ENCODE results near the gene FOXP1.
A peak's percentile ranks its signal among the peaks of the same experiment; 100 is the strongest.

FOXP1 gene

DNA sequence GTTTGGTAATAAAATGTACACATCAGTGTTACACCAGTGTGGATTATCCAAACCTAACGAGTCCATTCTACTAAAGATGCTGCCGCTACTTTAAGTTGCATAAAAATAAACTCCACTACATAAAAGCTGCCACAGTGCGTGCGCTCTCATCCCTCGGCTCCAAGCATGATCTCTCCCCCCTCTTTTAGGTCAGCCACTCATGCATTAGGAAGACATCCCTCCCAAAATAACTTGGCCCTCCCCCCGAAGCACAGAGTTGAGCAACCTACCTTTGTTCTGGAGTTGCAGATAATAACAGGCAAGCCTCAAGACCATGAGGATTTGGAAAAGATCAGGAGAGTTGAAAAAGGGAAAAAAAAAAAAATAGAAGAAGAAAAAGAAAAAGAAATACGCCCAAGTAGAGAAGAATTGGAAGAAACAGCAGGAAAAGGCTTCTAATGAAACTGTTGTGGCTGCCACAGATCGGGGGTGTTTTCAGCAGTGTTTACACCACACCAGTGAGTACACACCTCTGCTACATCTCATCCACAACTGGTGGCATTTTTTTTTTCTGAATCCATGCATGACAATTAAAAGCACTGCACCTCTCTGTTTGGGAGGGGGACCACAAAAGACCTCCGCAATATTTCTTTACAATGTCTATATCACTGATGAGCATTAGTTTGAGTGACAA lies 339.2 kb downstream of the FOXP1 start:
- peak overlapping the region; percentile 9 for H3K4me3 ChIP-seq (ENCODE audit: low read depth, low read length)
- peak; percentile 33 for DNase-seq (ENCODE audit: low read depth, low spot score)
- in situ Hi-C loops (cut with HindIII; ENCODE audit: low sequenced_read_pairs), result no loop called here
- TF ChIP-seq, protein P1, sequence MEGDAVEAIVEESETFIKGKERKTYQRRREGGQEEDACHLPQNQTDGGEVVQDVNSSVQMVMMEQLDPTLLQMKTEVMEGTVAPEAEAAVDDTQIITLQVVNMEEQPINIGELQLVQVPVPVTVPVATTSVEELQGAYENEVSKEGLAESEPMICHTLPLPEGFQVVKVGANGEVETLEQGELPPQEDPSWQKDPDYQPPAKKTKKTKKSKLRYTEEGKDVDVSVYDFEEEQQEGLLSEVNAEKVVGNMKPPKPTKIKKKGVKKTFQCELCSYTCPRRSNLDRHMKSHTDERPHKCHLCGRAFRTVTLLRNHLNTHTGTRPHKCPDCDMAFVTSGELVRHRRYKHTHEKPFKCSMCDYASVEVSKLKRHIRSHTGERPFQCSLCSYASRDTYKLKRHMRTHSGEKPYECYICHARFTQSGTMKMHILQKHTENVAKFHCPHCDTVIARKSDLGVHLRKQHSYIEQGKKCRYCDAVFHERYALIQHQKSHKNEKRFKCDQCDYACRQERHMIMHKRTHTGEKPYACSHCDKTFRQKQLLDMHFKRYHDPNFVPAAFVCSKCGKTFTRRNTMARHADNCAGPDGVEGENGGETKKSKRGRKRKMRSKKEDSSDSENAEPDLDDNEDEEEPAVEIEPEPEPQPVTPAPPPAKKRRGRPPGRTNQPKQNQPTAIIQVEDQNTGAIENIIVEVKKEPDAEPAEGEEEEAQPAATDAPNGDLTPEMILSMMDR (IDR thresholded peaks at IDR 0.05; ENCODE audit: low read depth, low read length), result no peak

DNA sequence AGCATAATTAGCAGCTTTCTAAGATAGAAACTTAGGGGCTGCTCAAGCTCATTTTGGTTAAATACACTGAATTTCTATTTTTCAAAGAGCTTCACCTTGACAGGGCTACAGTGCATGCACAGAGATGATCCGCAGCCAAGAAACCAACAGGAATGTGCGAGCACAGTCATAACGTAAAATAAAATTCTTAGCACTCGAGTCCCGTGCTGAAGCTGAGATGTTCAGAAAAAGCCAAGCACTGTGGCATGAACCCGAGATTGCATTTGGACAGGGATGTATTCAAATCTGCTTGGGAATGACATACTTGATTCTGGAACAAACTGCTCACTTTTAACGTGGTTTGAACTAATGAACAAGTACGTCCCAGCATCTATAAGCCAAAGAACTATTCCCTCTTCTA lies 340.3 kb downstream of the FOXP1 start:
- in situ Hi-C loops (cut with HindIII; ENCODE audit: low sequenced_read_pairs), result no loop called here
- no peak overlapping the region for H3K4me3 ChIP-seq (ENCODE audit: low read depth, low read length)
- TF ChIP-seq, protein P1 (IDR thresholded peaks at IDR 0.05; ENCODE audit: low read depth, low read length), result no peak

DNA sequence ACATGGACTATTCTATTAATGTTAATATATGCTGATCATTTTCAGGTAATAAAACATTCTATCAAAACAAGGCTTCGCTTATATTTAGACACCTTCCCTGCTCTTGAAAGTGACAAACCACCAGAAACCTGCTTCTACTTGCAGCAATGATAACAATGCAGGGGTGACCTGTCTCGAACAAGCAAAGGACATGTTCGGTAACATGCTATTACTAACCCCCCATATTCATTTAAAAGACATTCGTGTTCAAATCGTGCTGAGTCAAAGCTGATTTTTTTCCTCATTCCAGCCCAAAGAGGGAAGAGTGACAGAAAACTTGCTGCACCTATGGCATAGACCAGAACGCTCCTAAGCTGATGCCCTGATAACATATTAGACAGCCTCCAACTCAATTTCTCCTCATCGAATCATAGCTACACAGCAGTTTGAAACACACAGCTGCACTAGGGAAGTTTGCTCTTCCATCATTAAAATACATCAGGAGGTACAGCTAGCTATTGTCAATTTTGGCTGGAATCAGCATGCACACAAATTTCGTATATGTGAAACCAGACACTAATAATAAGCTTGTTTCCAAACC lies 341.5 kb downstream of the FOXP1 start:
- H3K4me3 ChIP-seq (ENCODE audit: low read depth, low read length), result no peak overlapping the region
- in situ Hi-C loops (cut with HindIII; ENCODE audit: low sequenced_read_pairs), result no loop called here
- no peak for DNase-seq (ENCODE audit: low read depth, low spot score)
- TF ChIP-seq, protein P1 (IDR thresholded peaks at IDR 0.05; ENCODE audit: low read depth, low read length), result no peak

More for the DNA sequence above, 340.3 kb downstream of the FOXP1 start:
- no peak for DNase-seq (ENCODE audit: low read depth, low spot score)

DNA sequence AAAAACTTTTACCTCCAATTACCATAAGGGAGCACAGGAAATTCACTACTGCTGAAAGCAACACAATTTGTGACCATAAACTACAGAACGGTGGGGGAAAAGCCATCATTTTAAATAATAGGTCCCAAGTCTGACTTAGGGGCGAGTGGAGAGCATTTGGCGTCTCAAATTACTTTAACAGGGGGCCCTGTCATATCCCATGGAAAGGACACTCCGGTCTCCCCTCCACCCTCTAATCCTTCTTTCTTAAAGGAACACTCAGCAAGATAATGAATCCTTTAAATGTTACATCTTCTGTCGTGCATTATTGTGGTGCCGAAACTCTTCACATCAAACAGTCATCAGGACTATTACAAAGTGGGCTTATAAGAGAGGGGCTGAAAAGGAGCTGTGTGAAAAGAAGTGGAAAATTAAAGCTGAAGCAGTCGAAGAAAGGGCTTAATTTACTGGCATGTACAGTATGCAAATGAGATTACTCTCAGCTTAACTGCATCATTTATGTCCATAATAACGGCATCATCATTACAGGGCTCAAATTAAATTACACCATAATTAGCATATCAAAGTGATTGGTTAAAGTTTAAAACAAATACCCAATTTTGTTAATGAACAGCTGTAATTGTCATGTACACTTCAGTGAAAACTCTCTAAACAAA lies 342.2 kb downstream of the FOXP1 start:
- H3K4me3 ChIP-seq (ENCODE audit: low read depth, low read length), result no peak overlapping the region
- no peak for DNase-seq (ENCODE audit: low read depth, low spot score)
- in situ Hi-C loops (cut with HindIII; ENCODE audit: low sequenced_read_pairs), result no loop called here
- TF ChIP-seq, protein P1 (IDR thresholded peaks at IDR 0.05; ENCODE audit: low read depth, low read length), result no peak

DNA sequence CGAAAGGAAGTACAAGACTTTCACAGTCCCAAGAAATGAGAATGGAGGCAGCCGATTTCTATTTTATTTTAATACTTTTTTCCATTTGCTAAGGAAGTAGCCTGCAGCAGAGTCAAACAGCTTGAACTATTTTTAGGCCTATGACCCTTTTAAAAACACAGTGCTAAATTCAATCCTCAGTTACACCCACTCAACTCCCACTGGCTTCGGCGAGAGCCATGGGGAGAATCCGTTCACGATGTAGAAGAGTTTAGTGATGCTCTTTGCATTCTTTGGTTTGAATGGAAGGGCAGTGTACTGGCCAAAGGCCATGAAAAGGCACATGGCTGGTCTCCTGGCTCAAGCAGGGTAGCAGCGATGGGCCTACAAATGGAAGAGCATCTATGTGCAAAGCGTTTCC lies 343.5 kb downstream of the FOXP1 start:
- in situ Hi-C loops (cut with HindIII; ENCODE audit: low sequenced_read_pairs), result no loop called here
- no peak for DNase-seq (ENCODE audit: low read depth, low spot score)
- no peak overlapping the region for H3K4me3 ChIP-seq (ENCODE audit: low read depth, low read length)
- TF ChIP-seq, protein P1 (IDR thresholded peaks at IDR 0.05; ENCODE audit: low read depth, low read length), result no peak

DNA sequence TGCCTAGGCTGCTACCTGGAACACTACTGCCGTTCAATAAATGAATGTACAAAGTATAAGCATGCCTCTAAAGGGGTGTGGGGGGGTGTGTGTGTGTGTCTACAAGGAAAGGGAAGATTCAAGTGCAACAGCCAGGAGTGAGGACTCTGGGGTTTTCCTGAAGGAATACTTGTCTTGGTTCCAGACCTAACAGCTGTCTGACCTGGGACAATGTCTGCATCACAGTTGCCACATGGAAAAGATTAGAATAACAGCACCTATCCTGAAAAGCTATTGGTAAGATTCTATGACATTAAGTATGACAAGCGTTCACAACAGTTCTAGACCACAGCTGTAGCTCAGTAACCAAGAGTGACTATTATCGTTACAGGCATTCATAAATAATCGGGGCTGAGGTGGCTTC lies 345.2 kb downstream of the FOXP1 start:
- TF ChIP-seq, protein P1 (IDR thresholded peaks at IDR 0.05; ENCODE audit: low read depth, low read length), result no peak
- DNase-seq (ENCODE audit: low read depth, low spot score), result no peak
- in situ Hi-C loops (cut with HindIII; ENCODE audit: low sequenced_read_pairs), result no loop called here
- H3K4me3 ChIP-seq (ENCODE audit: low read depth, low read length), result no peak overlapping the region

Data from astrocyte of the spinal cord (primary cell).